Measurements from ENCODE around the gene CCND1. TPM values are rescaled to one million over a fixed set of nuclear protein-coding genes. Genes with fewer than 3 reads are reported as not detected.
A peak's percentile ranks its signal among the peaks of the same experiment; 100 is the strongest.

Gene CCND1
- total and polyA plus RNA-seq, 2 of the 8 experiments (the other 6 are each of a cell fraction or from before 2014, with no cell fraction given): 64.5 to 170 TPM

- TF ChIP-seq CHD7 (IDR thresholded peaks at IDR 0.05; ENCODE audit: insufficient replicate concordance, low read length) (no peak), POLR2A (IDR thresholded peaks at IDR 0.05; ENCODE audit: control extremely low read depth in 1 of 2, low read depth in 2 of 2, low read length in 2 of 2) (peak in 1 of 2 experiments; percentile 24; a peak in 1 of 3 replicates)
Observed at GRCh38 chr11:69654660-69655478, 13.9 kb downstream of the CCND1 start (continued).

Data from H1 (cell line).